Midbrain (tissue), 1 donor: Measurements from ENCODE around the gene LPAR5.
A peak's percentile ranks its signal among the peaks of the same experiment; 100 is the strongest.

Experiments used
- DNase-seq: peaks from one replicate; lab custom pipeline; 2025; lab: John Stamatoyannopoulos, UW

LPAR5 gene

GRCh38 chr12:6638305-6638704 lies 2.5 kb upstream of the LPAR5 start:
- DNase-seq: no peak

- DNase-seq: no peak
These were observed 344 bp downstream of the LPAR5 start for GRCh38 chr12:6635375-6635855.

GRCh38 chr12:6632026-6632983 lies 3.5 kb downstream of the LPAR5 start:
- DNase-seq: peak; percentile 27

GRCh38 chr12:6631549-6631961 lies 4.2 kb downstream of the LPAR5 start:
- no peak for DNase-seq

- no peak for DNase-seq
These were observed 5.0 kb downstream of the LPAR5 start for GRCh38 chr12:6630736-6631135.

- DNase-seq: no peak
These were observed 8.1 kb downstream of the LPAR5 start for GRCh38 chr12:6627616-6628015.

- DNase-seq: no peak
These were observed 9.0 kb downstream of the LPAR5 start for GRCh38 chr12:6626654-6627283.

- no peak for DNase-seq
These were observed 14.9 kb downstream of the LPAR5 start for GRCh38 chr12:6620885-6621274.

- no peak for DNase-seq
These were observed 15.4 kb downstream of the LPAR5 start for GRCh38 chr12:6620137-6620884.

GRCh38 chr12:6618483-6619225 lies 17.1 kb downstream of the LPAR5 start:
- no peak for DNase-seq

- no peak for DNase-seq
These were observed 20.0 kb downstream of the LPAR5 start for GRCh38 chr12:6615802-6616201.

GRCh38 chr12:6614513-6615172 lies 21.1 kb downstream of the LPAR5 start:
- DNase-seq: no peak

GRCh38 chr12:6613776-6614512 lies 21.8 kb downstream of the LPAR5 start:
- DNase-seq: peak; percentile 96

GRCh38 chr12:6613015-6613775 lies 22.6 kb downstream of the LPAR5 start:
- peak; percentile 82 for DNase-seq

GRCh38 chr12:6612652-6613014 lies 23.1 kb downstream of the LPAR5 start:
- DNase-seq: no peak

GRCh38 chr12:6612247-6612646 lies 23.5 kb downstream of the LPAR5 start:
- no peak for DNase-seq

GRCh38 chr12:6608592-6609281 lies 27.0 kb downstream of the LPAR5 start:
- no peak for DNase-seq

- DNase-seq: peak; percentile 85
These were observed 27.8 kb downstream of the LPAR5 start for GRCh38 chr12:6607751-6608591.
